Fibroblast of skin of right quadriceps (primary cell): ENCODE results near the gene TIAM2.

ENCODE experiments used
- DNase-seq: peaks from one replicate; pipeline ENCODE4 v3.0.0-alpha.2; 2013

Gene TIAM2

GRCh38 chr6:155244434-155244833 lies 249.3 kb downstream of the TIAM2 start:
- no peak for DNase-seq

DNA sequence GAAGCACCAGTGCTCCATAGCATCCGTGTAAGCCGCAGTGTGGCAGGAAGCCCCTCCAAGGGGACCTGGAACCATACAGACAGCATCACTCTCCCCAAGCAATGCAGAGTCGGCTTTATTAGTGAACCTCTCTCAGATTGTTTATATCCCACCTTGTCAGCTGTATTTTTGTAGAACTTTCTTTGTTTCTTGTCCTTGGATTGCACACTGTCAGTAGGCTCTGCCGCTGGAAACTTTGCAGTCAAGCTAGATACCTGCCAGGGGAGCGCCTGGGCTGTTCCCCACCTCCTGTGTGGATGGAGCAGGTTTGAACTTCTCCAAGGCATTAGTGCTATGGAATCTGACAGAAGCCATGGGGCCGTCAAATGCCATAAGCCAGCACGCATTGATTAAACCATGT lies 250.1 kb downstream of the TIAM2 start:
- DNase-seq = no peak

DNA sequence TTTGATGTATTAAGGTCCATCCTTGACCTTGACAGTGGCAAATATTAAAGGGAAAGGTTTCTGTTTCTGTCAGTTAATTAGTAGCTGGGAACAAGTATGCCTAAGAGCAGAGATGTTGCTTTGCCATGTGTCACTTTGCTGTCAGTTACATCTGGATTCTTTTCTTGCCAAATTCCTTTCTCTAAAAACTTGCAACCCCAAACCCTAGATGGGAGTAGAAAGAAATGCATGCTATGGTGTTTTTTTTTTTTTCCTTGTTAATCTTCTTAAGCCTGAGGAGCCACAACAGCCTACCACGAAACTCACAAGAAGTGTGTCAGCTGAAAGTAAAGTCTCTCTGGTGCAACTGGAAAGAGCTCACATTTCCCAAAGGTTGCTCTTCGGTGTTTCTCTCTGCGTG lies 250.7 kb downstream of the TIAM2 start:
- DNase-seq = peak; percentile 63

DNA sequence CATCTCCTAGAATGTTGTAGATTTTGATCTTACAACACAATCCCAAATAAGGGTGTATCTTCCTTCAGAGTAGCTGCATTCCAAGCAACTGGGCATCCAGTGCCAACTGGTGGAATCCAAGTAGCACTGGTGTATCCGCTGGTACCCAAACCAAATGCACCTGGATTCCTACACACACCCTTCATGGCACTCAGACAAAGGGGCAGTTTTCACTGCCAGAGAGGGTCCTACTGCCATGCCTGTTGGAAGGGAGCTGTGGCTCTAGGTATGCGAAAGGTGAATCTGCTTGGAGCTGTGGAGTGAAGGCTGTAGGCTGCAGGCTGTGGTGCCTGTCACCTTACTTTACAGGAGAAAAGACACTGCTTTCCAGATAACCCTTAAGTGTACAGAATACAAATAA lies 251.7 kb downstream of the TIAM2 start:
- DNase-seq = no peak

- DNase-seq = peak; percentile 84
Observed at GRCh38 chr6:155247618-155248007, 252.5 kb downstream of the TIAM2 start.

- peak; percentile 63 for DNase-seq
Observed at GRCh38 chr6:155248008-155249001, 253.2 kb downstream of the TIAM2 start.

- DNase-seq = no peak
Observed at GRCh38 chr6:155250701-155251381, 255.7 kb downstream of the TIAM2 start.

DNA sequence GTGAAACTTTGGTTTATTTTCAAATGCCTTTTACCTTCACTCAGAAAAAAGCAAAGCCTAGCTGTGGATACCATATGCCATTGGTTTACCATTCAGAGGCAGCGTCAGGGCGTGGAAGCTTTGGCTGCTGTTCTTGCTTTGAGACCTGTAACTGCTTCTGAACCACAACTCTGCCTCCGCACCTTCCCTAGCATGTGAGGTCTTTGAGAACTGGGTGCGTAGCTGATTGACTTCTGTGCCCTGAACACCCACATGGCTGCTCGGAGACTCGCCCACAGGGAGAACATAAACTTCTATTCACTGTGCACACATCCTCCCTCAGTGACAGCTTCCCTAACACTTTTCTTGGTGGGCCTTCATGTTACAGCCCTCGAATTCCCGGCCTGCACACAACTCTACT lies 257.5 kb downstream of the TIAM2 start:
- no peak for DNase-seq

DNA sequence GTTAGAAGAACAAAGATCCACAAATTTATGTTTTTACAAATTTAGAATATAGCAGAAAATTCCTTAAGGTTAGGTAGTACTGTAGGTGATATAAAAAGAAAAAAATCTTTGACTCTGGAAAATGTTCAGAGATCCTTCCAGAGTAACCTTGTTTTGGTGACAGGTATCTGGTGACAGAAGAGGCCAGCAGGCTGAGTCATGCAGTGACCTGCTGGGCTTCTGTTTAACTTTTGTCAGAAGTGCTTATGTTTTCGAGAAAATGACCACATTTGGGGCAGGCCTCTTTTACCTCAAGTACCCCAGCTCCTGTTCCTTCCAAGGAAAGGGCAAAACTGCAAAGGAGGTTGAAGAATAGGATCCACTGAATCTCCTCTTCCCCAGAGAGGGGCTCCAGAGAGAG lies 258.2 kb downstream of the TIAM2 start:
- no peak for DNase-seq

DNA sequence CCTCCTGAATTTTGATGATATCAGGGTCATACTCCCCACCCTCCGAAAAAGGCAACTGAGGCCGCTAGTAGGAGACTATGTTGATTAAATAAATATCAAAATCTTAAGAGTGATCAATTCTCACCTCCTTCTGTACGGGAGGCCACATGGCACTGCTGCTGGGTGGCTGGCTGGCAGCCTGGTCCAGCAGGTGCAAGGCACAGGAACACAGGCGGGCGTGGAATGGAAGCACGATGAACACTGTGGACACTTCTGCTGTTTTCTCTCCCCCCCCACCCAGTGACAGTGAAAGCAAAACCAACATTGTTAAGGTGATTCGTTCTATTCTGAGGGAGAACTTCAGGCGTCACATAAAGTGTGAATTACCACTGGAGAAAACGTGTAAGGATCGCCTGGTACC lies 259.0 kb downstream of the TIAM2 start:
- no peak for DNase-seq

DNA sequence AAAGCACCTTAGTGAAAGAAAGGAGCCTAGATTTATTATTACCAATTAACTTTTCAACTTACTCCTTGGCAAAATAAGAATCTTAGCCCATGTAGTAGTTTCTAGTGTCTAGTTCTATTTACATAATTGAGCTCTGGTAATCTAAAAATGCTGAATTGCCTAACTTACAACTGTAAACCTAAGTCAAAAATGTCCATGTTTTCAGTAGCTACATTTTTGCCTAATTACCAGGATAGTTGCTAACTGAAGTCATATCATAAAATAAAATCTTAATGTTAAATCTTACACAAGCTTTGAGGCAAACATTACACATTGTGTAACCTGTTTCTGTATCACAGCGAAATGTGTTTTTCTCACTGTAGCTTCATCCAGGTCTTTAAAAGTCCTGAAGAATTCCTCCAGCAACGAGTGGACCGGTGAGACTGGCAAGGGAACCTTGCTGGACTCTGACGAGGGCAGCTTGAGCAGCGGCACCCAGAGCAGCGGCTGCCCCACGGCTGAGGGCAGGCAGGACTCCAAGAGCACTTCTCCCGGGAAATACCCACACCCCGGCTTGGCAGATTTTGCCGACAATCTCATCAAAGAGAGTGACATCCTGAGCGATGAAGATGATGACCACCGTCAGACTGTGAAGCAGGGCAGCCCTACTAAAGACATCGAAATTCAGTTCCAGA lies 261.1 kb downstream of the TIAM2 start:
- peak; percentile 44 for DNase-seq

DNA sequence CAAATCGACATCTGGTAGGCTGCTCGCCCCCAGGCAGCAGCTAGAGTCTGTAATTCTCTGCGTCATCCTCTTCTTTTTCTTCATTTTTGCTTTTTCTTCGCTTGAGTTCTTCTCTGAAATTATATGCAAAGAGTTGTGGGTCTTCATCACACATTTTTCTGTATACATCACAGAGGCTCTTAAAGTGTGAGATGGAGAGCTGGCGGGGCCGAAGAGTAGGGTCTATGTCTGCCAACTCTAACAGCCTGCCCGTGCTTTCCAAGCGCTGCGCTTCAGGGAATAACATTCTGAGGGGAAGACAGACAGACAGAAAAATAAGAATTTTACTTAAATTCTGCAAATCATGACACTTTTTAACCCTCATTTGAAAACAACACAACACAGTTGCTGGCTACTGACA lies 262.7 kb downstream of the TIAM2 start:
- no peak for DNase-seq

DNA sequence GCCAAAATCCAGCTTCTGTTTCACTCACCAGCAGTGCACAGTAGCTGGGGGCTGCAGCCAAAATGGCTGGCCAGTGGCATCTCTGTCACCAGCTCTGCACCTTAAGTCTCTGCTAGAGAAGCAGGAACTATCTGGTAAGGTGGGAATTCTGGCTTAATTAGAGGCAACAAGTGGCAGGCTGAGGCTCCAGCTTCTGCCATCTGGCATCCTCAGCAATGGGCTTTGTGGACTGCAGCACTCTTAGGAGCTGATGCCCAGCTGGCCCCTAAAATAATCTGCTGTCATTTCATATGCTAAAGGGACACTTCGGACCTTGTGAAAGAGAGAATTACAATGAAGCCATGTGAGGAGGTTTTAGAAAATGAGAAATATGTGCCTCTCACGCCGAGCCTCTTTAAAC lies 264.1 kb downstream of the TIAM2 start:
- DNase-seq = no peak

- no peak for DNase-seq
Observed at GRCh38 chr6:155259897-155260296, 264.8 kb downstream of the TIAM2 start.

DNA sequence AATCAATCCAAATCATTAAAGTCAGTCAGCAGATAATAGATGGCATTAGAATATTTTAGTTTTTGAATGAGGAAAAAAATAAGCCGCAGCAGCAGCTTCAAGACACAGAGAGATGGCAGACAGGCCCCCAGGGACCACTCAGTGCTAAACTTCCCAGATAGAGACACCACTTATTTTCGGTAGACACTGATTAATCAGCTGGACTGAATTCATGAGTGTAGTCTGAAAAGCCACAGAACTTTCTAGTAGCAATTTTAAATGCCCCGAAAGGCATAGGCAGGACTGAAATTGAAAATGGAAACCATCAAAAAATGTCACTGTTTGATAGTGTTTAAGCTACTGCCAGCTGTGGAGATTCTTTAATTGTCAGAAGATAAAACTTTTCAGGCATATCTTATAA lies 265.6 kb downstream of the TIAM2 start:
- DNase-seq = no peak

DNA sequence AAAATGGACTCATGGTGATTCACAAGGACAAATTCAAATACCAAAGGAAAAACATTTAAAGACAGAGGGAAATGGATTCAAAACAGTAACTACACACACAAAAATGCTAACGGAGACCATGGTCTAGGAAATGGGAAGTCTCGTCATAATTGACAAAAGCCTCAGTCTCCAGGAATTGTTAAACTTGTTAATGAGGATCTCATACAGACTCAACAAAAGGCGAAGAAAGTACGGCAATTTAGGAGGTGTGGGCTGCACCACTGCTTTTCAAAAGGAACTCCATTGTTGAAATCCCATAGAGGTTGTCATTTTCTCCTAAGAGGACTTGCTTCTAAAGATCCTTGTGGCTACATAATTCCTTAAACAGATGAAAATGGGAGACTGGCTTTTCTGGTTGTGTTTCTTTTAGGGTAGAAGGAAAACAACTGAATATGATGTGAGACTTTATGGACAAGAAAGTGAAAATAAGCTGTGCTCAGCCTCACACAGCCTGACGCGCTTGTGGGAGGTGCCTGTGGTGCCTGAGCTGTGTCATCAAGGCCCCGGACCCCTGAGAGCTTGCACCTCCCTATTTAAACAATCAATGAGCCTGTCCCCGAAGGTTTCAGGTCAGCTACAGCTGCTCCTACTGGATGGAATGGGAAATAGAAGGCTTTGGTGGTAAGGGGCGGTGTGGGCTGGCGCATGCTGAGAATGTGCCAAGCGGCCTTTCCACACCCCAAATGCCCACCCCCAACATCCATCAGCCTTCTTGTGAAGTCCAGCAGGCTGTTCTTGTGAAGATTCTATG lies 266.2 kb downstream of the TIAM2 start:
- DNase-seq = peak; percentile 5

- DNase-seq = no peak
Observed at GRCh38 chr6:155262655-155263054, 267.5 kb downstream of the TIAM2 start.

DNA sequence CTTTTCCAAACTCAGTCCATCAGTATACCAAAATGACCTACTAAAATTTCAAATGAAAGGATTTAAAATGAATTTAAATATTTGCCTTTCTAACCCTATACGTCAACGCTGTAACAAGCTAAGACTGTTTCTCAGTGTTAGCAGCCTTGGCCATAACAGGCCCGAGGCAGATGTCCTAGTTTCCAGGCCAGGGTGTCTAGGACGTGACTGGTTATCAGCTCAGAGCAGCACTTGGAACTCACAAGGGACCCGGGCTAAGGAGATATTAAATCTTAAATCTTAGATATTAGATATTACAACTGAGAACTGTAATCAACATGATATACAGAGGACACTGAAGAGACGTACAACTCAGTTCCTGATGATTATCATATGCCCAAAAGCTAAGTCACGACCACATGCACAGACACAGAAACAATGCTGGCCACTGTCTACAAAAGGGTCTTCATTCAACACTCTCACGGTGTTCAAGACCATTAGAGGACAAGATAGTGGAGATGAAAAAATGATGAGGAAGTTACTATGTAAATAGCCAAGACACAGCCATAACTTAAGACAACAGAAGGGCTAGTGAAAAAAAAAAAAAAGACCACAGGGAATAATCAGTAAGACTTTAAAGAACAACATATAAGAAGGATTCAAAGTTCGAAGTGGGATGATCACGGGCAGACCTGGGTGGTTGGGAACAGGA lies 268.4 kb downstream of the TIAM2 start, which contains the start of gene CLDN20:
Gene CLDN20, plus strand, starts transcription at position 641 of the 691 bp plus-strand sequence. CDS start 11,707 bp downstream, outside the sequence.
- no peak for DNase-seq

DNA sequence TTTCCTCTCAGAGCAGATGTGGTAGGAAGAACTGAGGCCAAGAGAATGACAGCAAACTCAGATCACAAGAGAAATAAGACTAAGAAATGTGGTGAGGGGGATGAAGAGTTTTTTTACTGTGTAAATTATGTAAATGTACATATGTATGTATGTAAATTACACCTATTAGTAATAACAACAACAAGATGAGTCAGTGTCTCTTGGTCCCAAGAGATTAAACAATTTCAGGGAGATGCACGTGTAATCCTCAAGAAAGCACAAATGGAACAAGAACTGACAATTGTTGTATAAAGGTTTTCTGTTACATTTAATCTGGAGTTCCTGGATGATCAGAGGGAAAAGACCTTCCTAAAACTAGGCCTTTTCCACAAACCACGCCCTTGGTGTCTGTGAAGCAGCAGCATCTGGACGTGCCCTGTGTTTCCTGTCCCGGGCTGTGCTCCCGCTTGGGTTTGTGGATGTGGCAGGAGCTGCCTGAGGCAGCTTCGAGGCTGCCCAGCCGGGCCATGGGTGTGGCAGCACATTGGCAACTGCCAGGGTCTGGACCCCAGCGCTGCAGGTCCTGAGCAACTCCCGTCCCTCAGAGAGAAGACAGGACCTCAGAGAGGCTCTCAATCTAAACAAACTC lies 269.7 kb downstream of the TIAM2 start:
- DNase-seq = peak; percentile 48

GRCh38 chr6:155265843-155266535 lies 270.9 kb downstream of the TIAM2 start:
- DNase-seq = no peak

DNA sequence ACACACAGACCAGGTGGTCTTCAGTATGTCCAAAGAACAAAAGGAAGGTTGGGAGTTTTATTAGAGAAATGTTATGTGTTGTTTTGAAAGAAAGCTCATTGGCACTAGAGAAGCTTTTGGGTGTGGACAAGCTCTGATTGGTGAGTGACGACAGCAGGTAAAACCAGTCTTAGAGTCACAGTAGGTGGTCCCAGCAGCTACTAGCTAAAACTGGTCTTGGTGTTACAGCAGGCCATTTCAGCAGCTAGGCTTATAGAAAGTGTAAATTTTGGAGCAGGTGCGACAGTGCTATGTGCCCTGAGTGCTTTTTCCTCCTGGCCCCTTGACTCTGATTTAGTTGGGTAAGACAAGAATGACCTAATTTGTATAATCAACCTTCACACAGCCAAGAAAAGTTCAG lies 272.3 kb downstream of the TIAM2 start:
- DNase-seq = no peak
